PFSK-1 (cell line): ENCODE results near the gene ITPR3.

ENCODE experiments used
- POLR2AphosphoS5 ChIP-seq: IDR thresholded peaks from 2 replicates; pipeline ENCODE4 v1.6.1; 2012; ENCODE audit warnings: low read depth, mild to moderate bottlenecking, control low read depth, low read length, moderate library complexity
- REST ChIP-seq, 2 experiments: IDR thresholded peaks; 2 replicates each; pipeline versions ENCODE4 v1.6.1 to v1.8.0; 2011 to 2012; ENCODE audit warnings: low read depth in 2 of 2, low read length in 2 of 2, control low read depth in 1 of 2, inconsistent platforms in 1 of 2, mild to moderate bottlenecking in 1 of 2, moderate library complexity in 1 of 2; ENCODE audit not compliant: insufficient read depth in 1 of 2
- SIN3A ChIP-seq: IDR thresholded peaks from 2 replicates; pipeline ENCODE4 v1.6.1; 2012; ENCODE audit warnings: mild to moderate bottlenecking, low read length, moderate library complexity, borderline replicate concordance; ENCODE audit not compliant: insufficient read depth

GRCh38 chr6:33739571-33739970 lies 118.4 kb downstream of the ITPR3 start:
- TF ChIP-seq REST (IDR thresholded peaks at IDR 0.05; ENCODE audit: insufficient read depth in 1 of 2, low read depth in 2 of 2, low read length in 2 of 2) (no peak), SIN3A (no peak), POLR2AphosphoS5 (no peak)
